Stimulated activated CD8-positive, alpha-beta memory T cell treated with anti-CD3 and anti-CD28 coated beads, Interleukin-7, amount 100 ng/mL, for 24 hours (primary cell): ENCODE data around the gene MGMT.

Experiments used
- DNase-seq: peaks from one replicate; pipeline ENCODE4 v3.0.0-alpha.2; 2020; ENCODE audit warnings: low read depth

The MGMT gene

DNA sequence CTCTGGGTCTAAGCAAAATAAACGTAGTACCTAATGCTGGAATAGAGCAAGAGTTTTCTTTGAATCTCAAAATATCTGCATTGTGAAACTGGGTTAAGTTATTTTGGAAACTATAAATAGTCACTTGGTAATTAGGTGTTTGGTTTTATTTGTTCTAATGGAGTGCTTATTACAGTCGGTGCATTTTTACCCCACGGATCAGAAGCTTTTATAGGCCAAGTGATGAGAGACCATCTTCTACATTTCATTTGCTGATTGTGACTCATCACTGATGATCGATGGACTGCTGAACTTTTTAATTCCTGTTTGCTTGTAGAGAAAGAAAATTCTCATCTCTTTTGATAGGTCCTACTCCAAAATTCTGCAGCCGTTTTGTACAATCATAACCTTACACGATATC is 28.2 kb downstream of the MGMT start:
- DNase-seq = no peak

DNA sequence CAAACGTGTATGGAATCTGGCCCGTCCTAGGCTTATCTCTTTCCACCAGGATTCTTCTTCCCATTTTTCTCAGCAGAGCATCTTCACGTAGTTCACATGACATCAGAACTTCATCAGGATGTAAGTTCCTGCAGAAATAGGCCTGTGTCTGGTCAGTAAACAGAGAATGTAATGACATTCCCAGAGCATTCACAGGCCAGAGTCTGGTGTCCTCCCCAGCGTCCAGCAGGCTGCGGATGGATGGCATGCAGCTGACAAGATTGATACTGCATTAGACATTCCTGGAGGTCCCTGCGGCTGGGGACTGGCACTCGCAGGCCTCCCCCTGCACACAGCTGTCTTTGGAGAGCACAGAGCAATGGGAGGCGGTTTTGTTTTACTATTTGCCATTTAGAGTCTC is 28.7 kb downstream of the MGMT start:
- DNase-seq = no peak

DNA sequence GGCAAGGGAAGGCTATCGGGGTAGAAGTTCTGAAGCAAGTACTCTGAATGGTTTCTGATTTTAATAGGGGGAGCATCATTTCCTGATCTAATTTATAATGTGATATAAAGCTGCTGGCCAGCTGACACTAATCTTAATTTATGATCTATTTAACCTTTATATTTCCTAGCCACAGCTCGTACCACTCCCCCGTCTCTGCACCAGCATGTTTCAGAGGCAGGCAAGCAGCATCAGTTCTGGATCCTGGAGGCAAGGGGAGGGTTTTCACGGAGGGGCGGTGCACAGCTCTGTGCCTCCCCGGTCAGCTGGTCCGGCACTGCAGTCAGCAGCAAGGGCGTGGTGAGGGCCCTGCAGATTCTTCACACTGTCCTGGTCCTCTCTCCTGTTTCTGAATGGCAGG is 30.0 kb downstream of the MGMT start:
- DNase-seq = no peak

DNA sequence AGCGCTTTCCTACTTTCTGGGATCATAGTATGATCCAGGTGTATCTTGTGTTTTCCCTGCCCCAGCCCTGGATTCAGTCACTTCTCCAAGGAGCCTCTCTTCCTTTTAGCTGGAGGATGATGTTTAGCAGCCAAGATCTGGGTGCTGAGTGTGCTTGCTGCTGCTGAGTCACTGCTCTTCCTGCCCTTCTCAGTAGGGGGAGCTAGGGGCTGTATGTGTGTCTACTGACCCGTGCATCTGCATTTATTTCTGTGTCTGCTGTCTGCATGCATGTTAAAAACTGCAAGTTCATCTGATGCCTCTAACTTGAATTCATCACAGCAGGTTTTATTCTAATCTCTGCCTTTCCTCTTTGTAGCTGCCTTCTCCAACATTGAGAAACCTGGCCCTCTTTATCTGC is 31.6 kb downstream of the MGMT start:
- DNase-seq = no peak

DNA sequence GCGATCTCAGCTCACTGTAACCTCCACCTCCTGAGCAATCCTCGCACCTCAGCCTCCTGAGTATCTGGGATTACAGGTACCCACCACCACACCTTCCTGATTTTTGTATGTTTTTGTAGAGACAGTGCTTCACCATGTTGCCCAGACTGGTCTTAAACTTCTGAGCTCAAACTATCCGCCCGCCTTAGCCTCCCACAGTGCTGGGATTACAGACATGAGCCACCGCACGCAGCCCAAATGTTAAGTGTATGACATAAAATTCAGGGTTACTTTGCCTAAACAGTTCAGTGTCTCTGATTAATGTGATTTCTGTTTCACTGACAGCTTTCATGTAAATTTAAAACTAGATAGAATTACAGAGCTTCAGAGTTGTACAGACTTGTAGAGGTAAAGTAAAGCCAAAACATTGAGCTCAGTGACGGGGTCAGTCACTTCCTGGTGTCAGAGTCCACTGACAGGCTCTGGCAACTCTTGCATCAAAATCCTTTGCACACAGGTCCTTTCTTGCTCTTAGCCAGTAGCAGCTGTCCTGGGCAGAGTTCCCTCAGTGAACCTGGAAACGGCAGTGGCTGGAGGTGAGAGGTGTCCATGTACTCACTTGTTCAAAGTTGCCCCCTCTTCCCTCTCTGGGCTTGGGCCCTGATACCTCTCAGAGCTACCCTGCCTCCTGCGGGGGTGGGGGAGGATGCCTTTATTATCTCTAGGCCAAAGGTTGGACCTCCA is 33.7 kb downstream of the MGMT start:
- DNase-seq = no peak

DNA sequence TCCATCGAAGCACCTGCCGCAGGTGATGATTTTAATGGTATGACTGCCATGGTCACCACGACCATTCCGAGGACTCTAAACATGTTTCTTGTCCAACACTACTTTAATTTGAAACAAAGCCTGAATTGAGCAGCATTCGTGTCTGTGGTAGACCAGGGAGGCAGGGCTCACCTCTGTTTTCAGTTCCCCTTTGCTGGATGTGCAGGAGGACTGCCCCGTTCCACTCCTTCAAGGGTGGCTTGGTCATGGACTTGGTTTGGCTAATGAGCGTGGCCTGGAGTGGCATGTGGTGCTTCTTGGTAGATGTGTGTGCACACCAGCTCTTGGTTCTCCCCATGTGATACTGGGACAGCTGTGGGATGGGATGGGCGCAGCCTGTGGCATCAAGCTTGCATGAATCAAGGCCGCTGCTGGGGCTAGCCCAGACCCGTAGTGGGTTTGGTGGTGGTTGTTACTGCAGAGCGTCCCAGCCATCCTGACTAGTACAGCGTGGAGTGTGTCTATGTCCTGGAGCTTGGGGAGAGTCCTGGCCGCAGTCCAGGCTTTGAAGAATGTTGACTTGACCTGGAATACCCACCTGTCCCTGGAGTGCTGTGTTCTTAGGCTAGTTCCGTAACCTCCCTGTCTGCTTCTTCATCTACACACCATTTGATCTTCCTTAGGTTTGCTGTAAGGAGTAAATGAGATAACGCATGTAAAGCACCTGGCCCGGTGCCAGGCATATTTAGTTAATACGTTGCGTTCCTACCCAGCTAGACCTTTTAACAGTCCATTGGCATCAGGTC is 34.8 kb downstream of the MGMT start:
- DNase-seq = no peak

DNA sequence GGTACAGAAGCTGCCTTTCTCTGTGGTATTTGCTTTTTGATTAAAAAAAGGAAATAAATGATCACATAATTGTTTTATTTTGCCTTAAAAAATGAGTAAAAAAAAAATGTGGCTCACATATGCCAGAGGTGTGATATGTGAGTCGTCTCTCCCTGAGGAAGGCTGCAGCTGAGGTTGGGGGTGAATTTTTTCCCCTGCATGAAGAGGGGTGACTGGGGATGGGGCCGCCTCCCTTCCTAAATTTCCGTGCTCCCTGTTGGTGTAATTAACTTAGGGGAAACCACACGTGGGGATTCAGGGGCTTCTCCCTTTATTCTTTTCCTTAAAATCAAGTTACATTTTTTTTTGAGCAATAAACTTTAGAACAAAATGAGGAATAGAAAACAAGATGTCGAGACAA is 35.4 kb downstream of the MGMT start:
- no peak for DNase-seq

DNA sequence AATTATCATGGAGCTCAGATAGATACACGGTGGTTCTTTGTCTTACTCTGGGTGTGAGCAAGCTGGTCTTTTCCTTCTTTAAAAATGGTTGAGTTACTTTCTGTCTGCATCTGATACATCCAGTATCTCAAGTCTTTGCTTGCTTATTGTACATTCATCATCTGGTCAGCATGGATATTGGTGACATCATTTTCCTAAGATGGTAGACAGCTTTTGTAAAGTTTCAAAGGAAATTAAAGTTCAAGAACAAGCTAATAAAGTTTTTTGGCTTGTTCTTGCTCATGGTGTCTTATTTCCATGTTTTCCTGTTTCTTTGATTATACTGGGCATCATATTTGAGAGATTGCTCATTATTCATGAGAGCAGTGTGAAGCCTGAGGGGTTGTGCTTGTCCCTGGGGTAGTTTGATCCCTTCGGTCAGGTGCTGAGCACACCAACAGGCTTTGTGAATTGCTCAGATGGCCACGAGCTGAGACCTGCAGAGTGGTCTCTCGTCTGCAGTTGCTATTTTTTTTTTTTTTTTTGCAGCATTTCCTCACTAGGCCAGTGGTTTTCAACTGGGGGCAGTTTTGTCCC is 38.5 kb downstream of the MGMT start:
- DNase-seq = no peak

DNA sequence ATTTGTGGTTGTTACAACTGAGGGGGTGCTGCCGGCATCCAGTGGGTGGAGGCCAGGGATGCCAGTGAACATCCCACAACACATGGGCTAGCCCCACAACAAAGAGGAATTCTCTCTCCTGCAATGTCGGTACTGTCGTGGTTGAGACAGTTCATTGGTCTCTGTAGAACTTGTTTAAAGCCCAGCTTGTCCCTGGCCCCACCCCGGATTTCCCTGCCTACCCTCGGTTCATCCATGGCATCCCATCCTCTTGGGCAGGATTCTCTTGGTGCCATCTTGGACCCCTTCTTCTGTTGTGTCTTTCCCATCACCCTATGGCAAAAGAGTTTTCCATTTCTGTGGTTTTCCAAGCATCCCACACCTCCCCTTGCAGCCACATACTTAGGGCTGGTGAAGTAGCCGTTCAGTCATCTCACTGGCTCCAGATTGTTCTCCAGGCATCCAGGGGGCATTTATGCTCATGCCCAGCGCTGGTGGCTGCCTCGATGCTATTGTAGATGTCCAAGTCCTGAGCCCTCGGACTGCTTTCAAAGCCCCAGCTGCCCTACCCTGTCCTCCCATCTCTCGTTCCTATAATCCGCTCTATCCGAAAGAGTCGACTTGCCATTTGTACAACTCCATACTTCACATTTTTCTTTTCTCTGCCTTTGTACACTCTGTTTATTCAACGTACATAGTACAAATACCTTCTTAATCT is 39.2 kb downstream of the MGMT start:
- DNase-seq = no peak

DNA sequence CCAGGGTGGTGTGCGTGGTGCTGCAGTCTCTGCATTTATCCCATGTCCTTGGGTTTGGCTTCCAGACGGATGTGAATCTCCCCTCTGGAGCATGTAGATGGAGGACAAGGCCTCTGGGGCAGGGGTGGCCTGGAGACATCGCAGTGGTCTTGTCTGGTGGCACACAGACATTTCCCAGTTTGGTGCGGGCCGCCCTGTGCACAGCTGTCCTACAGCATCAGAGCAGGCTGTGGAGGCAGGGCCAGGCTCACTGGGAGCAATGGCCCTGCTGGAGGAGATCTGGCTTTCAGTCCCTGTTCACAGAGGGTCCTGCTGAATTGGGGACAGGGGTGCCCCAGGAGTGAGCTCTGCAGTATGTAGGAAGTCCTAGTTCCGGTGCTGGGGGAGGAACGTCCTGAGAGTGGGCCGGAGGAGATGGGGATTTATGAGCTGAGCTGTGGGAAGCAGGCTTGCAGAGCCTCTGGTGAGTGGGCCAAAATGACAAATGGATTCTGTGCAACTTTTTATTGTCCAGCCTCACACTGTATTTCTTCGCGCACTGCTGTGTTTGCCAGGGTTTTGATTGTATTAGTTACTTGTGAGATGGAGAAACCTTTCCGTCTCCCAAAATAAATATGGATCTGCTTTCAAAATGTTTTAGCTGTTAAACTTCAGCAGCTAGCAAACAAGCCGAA is 40.3 kb downstream of the MGMT start:
- no peak for DNase-seq

DNA sequence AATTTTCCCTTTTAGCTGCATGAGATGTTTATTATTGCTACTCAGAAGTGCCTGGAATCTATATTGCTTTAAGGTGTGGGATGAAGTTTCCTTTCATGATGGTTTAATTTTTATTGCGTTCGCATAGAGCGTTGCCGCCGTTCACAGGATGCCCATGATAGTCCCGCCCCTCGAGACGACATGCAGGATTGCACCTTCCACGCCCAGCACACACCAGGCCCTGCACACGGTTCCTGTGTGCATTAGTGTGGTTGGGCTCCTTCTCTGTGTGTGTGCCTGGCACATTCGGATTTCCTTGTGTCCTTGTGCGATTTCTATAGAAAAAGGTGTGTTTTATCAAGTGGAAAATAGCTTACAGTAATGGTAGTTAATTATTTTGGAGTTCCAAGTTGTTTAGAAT is 42.1 kb downstream of the MGMT start:
- DNase-seq = no peak

DNA sequence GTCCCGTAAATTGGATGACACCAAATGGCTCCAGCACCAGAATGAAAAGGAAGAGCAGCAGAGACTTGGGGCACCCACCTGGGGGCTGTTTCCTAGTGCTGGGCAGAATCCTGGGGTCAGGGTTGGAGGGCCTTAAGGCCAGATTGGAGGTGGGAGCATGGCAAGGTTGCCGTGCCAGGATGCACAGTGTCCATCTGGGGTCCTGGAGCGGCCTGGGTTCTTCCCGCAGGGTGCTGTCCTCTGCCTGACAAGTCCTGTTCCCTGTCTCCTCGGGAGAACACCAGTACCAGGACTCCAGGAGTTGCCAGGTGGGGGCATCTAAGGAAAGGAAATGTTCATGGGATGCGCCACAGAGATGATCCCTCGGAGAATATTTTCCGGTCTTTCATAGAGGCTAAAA is 42.8 kb downstream of the MGMT start:
- DNase-seq = no peak

DNA sequence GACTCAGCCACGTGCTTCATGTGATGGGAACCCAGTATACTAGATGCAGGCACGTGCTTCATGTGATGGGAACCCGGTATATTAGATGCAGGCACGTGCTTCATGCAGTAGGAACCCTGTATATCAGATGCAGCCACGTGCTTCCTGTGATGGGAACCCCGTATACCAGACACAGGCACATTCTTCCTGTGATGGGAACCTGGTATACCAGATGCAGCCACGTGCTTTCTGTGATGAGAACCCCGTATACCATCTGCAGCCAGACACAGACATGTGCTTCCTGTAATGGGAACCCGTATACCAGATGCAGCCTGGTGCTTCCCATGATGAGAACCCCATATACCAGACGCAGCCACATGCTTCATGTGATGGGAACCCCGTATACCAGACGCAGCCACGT is 44.0 kb downstream of the MGMT start:
- no peak for DNase-seq

DNA sequence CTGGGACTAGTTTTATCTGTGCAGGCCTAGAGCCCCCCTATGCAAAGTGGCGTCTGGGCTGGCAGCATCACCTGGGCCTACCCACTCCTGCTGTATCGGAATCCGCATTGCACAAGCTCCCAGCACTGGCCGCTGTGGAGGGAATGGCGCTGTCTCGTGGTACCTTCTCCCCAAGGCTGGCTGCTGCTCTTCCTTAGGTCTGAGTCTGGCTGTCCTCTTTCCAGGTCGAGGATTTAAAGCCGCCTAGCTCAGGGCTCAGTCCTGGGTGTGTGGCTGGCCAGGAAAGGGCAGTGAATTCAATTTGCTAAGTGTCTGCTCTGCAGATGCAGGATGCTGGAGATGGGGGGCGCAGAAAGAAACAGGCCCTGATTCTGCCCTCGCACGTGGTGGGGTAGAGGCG is 44.7 kb downstream of the MGMT start:
- DNase-seq = no peak

DNA sequence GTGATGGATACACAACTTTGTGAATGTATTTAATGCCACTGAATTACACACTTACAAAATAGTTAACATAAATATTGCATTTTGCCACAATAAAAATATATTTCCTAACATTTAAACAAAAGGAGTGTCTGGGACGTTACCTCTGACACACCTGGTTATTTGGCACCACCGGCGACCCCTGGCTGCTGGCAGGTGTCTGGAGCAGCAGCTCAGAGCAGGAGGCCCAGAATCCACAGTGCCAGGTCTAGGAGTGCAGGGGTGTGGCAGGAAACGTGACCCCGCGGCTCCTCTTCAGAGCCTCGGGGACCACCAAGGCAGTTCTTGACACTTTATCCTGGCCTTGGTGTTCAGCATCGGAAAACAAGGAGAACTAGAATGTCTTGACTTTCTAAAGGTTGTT is 46.3 kb downstream of the MGMT start:
- no peak for DNase-seq

DNA sequence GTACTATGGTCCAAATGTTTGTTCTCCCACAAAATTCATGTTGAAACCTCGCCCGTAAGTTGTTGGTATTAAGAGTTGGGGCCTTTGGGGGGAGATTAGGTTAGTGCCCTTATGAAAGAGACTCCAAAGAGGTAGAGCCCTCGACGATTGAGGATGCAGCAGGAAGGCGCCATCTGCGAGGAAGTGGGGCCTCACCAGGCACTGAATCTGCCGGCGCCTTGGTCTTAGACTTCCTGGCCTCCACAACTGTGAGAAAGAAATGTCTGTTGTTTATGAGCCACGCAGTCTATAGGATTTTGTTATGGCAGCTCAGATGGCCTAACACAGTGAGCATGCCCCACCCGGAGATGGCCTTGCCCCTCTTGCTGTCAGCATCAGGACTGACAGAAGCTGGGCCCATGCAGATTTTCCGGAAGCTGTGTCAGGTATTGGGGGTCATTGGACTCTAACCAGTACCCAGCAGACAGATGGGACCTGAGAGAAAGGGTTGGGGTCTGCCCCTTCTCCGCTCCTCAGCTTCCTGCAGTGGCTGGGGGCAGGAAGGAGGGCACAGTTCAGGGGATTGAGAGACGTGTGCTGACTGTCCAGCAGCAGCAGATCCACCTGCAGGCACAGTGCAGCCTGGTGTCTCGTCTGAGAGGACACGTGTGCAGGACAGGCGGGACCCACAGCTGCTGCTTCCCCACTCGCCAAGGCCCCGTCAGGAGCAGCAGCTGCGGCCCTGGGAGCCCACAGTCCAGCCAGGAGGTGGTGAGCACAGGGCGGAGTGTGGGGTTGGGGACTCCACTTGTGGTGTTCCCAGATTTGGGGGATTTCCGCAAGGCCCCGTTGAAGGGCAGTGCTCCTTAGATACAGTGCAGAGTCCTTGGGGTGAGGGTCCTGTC is 47.8 kb downstream of the MGMT start:
- no peak for DNase-seq

DNA sequence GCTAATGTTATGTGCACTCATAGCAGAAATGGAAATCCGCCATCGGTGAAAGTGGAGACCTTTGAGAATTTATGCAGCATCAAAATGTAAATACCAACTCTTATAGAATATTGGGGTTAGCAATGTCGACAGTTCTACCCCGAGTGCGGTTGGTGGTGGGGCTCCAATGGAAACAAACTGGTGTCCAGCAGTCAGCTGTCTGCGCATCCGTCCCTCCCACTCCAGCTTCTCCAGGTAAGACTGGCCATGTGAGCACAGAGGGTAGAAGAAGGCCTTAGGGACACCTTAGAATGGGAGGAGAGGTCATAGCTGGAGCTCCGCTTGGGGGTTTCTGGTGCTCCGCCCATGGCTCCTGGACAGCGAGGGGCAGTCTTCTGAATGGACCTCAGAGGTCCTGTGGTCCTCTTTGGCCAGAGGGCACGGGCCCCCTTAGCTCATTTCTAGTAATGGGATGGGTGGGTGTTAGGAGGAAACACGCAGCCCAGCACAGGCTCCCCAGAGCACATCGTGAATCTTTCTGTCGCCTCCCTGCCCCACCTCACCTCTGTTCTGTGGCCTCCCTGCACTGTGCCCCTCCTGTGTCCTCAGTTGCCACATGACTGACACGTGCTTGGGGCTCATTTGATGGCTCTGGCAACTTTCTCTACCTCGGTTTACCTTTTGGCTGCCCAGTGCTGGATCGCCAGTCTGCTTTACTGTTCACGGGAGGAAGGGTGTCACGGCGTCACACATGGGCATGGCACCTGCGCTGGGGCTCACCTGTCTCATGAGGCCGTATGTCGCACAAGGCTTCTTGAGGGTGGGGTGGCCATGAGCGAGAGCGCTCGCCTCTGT is 50.0 kb downstream of the MGMT start:
- DNase-seq = no peak

DNA sequence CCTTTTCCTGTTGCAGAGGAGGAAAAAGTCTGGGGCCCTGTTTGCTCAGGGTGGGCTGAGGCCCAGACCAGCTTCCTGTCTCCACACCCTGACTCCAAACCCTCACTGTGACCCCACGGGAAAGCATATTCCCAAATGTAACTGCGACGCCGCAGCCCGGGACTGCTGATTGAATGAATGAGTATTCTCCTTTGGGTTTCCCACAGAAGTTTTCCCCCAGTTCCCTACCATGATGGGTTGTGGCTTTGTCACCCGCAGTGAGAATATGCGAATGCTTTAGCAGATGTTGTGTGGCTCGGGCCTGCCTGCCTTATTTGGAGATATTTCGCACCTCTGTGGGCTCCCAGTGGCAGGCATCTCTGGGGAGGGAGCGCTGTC is 50.6 kb downstream of the MGMT start:
- DNase-seq = no peak

DNA sequence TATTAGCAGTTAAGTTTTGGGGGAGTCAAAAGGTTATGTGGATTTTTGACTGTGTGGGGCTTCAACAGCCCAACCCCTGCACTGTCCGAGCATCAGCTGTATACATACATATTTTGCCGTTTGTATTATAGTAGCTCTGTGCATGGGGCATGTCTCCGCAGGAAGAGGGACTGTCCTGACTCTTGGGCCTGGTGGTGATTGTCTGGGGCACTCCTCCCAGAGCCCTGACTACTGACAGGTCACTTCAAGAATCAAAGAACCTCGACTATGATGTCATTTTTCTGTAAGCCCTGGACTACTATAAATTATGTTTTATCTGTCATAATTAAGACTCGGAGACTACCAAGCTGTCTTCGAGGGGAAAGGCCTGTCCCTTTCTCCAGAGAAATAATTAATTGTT is 51.8 kb downstream of the MGMT start:
- no peak for DNase-seq

DNA sequence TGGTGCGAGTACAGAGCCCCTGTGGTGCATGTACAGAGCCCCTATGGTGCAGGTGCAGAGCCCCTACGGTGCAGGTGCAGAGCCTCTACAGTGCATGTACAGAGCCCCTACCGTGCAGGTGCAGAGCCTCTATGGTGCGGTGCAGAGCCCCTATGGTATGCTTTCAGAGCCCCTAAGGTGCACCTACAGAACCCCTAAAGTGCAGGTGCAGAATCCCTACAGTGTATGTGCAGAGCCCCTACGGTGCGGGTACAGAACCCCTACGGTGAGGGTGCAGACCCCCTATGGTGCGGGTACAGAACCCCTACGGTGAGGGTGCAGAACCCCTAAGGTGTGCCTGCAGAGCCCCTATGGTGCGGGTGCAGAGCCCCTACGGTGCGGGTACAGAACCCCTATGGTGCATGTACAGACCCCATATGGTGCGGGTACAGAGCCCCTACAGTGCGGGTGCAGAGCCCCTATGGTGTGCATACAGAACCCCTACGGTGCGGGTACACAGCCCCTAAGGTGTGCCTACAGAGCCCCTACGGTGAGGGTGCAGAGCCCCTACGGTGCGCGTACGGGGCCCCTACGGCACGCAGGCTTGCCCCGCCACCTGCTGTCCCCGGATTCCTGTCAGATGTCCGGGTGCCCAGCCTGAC is 53.5 kb downstream of the MGMT start:
- no peak for DNase-seq
